ENCODE data around the gene CTIF. TPM values are rescaled to one million over a fixed set of nuclear protein-coding genes. Genes with fewer than 3 reads are reported as not detected.

CTIF gene
- total and polyA plus RNA-seq, 10 donors, result 5.2 to 39.2 (median 18.5) TPM

- H3K27me3 ChIP-seq (replicated peaks in 1 of 7), result peaks cover 0 to 37% (median 0%) of the 10 kb centered on the region in 7 donors
- H3K4me1 ChIP-seq, result no peaks in the 10 kb centered on the region
- DNase-seq, result no peak
- no peaks in the 10 kb centered on the region for H3K36me3 ChIP-seq
- no peak overlapping the region for H3K4me3 ChIP-seq
- intact Hi-C loops (cut with DNase I; ENCODE audit: low total_unique reads), result no loop called here
- TF ChIP-seq CTCF (IDR thresholded peaks at IDR 0.05 in 8 of 11, conservative IDR thresholded peaks at IDR 0.05 in 3 of 11) (no peak), POLR2AphosphoS5 (IDR thresholded peaks at IDR 0.05) (no peak), POLR2A (IDR thresholded peaks at IDR 0.05) (no peak)
- no peaks in the 10 kb centered on the region for H3K9me3 ChIP-seq
- H3K27ac ChIP-seq, result no peak overlapping the region
- 67 to 79% (median 71%) methylated on average over 5 of the region's 5 CpGs for WGBS, 5 donors
These were observed 19.3 kb upstream of the CTIF start for GRCh38 chr18:48519431-48520100.

- no peaks in the 10 kb centered on the region for H3K36me3 ChIP-seq
- peaks cover 0 to 30% (median 0%) of the 10 kb centered on the region in 7 donors for H3K27me3 ChIP-seq (replicated peaks in 1 of 7)
- H3K4me1 ChIP-seq, result no peaks in the 10 kb centered on the region
- no peak overlapping the region for H3K27ac ChIP-seq
- H3K9me3 ChIP-seq, result no peaks in the 10 kb centered on the region
- intact Hi-C loops (cut with DNase I; ENCODE audit: low total_unique reads), result no loop called here
- TF ChIP-seq POLR2A (IDR thresholded peaks at IDR 0.05), result no peak
- no peak for DNase-seq
- 84 to 91% (median 88%) methylated on average over 5 of the region's 5 CpGs for WGBS, 5 donors
- no peak overlapping the region for H3K4me3 ChIP-seq
These were observed 17.1 kb upstream of the CTIF start for GRCh38 chr18:48521723-48522122.

GRCh38 chr18:48525671-48526070 lies 13.2 kb upstream of the CTIF start:
- Histone ChIP-seq H3K9me3 (no peaks in the 10 kb centered on the region), H3K36me3 (no peaks in the 10 kb centered on the region), H3K27me3 (replicated peaks in 1 of 7) (peaks cover 0 to 34% (median 0%) of the 10 kb centered on the region in 7 donors), H3K4me1 (no peaks in the 10 kb centered on the region), H3K4me3 (no peak overlapping the region), H3K27ac (no peak overlapping the region)
- no peak for DNase-seq
- intact Hi-C loops (cut with DNase I; ENCODE audit: low total_unique reads), result no loop called here
- TF ChIP-seq CTCF (IDR thresholded peaks at IDR 0.05 in 8 of 11, conservative IDR thresholded peaks at IDR 0.05 in 3 of 11), result no peak
- TF ChIP-seq POLR2A (IDR thresholded peaks at IDR 0.05), result no peak
- no peak for TF ChIP-seq POLR2AphosphoS5 (IDR thresholded peaks at IDR 0.05)

- no peak overlapping the region for H3K4me3 ChIP-seq
- DNase-seq, result no peak
- no peaks in the 10 kb centered on the region for H3K36me3 ChIP-seq
- peaks cover 0 to 11% (median 2%) of the 10 kb centered on the region in 6 donors for H3K4me1 ChIP-seq
- TF ChIP-seq CTCF (IDR thresholded peaks at IDR 0.05 in 8 of 11, conservative IDR thresholded peaks at IDR 0.05 in 3 of 11) (no peak), POLR2AphosphoS5 (IDR thresholded peaks at IDR 0.05) (no peak), POLR2A (IDR thresholded peaks at IDR 0.05) (no peak)
- WGBS, 5 donors, result 87 to 96% (median 94%) methylated on average over 4 of the region's 4 CpGs
- H3K27me3 ChIP-seq (replicated peaks in 1 of 7), result peaks cover 0 to 25% (median 0%) of the 10 kb centered on the region in 7 donors
- H3K9me3 ChIP-seq, result no peaks in the 10 kb centered on the region
- intact Hi-C loops (cut with DNase I; ENCODE audit: low total_unique reads), result no loop called here
- no peak overlapping the region for H3K27ac ChIP-seq
These were observed 11.4 kb upstream of the CTIF start for GRCh38 chr18:48527461-48527860.
